ENCODE results near the gene BBS10. TPM values are rescaled to one million over a fixed set of nuclear protein-coding genes. Genes with fewer than 3 reads are reported as not detected.

The BBS10 gene
- total and polyA plus RNA-seq, 2 of the 13 experiments (the other 11 are each of a cell fraction or from before 2014, with no cell fraction given) = 4.9 to 7.4 TPM

DNA sequence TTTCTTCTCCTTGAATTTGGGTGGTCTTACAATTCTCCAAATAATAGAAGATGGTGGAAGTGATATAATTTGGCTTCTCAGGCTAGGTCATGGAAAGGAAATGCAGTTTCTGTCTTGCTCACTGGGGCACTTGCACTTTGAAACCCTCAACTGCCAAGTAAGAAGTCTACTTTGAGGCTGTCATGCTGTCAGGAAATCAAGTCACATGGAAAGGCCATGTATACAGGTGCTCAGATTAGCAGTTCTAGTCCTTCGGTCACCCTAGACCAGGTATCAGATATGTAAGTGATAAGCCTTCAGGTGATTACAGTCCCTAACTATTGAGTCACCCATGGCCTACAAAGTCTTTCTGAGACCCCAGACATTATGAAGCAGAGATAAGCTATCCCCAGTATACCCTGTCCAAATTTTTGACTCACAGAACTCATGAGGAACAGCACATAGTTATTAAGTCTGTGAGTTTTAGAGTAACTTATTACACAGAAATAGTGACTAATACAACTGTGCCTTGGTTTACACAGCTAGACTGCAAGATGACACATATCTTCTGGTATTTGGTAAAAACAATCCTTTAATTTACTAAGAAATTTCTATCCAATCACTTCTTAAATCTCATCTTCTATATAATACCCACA is 26.3 kb upstream of the BBS10 start:
- in situ Hi-C loops (cut with HindIII; ENCODE audit: extremely low pct_ligation_motif_present, low pct_unique_long_range_greater_than_20kb) (no loop called here), intact Hi-C loops (cut with micrococcal nuclease; ENCODE audit: unreplicated experiment) (no loop called here)
- Histone ChIP-seq H3K27me3 (ENCODE audit: control insufficient read depth in 1 of 2, insufficient read depth in 2 of 2, low read length in 2 of 2) (no peaks in the 10 kb centered on the region), H3K9me3 (ENCODE audit: low read length) (no peaks in the 10 kb centered on the region), H3K36me3 (replicated peaks in 1 of 2; ENCODE audit: control insufficient read depth in 1 of 2, insufficient read depth in 2 of 2, low read length in 2 of 2) (peaks cover 1 to 12% of the 10 kb centered on the region in 2 experiments; a peak in 1 of 5 replicates), H3K9ac (ENCODE audit: insufficient read depth, low read depth, low read length) (no peak overlapping the region), H3K27ac (ENCODE audit: extremely low read length, insufficient read depth, low read length) (no peak overlapping the region), H4K20me1 (ENCODE audit: insufficient read depth, low read length) (no peaks in the 10 kb centered on the region), H3K79me2 (ENCODE audit: insufficient read depth, low read length) (no peaks in the 10 kb centered on the region), H3K4me2 (ENCODE audit: low read depth, low read length) (no peak overlapping the region), H3K4me3 (replicated peaks in 1 of 3; ENCODE audit: insufficient read depth in 1 of 3, low read depth in 2 of 3, low read length in 3 of 3) (no peak overlapping the region), H3K4me1 (ENCODE audit: insufficient read depth, low read length) (no peaks in the 10 kb centered on the region), H2AFZ (ENCODE audit: low read length) (no peak overlapping the region)
- ChIA-PET POLR2A (no interaction called here), CTCF (ENCODE audit: low intra/inter-chr PET ratio, low total read pairs) (no interaction called here)
- no peak for DNase-seq (ENCODE audit: low spot score)
- TF ChIP-seq YY1 (IDR thresholded peaks at IDR 0.05; ENCODE audit: insufficient read depth, insufficient replicate concordance, low read depth, low read length) = no peak
- TF ChIP-seq, protein P1, sequence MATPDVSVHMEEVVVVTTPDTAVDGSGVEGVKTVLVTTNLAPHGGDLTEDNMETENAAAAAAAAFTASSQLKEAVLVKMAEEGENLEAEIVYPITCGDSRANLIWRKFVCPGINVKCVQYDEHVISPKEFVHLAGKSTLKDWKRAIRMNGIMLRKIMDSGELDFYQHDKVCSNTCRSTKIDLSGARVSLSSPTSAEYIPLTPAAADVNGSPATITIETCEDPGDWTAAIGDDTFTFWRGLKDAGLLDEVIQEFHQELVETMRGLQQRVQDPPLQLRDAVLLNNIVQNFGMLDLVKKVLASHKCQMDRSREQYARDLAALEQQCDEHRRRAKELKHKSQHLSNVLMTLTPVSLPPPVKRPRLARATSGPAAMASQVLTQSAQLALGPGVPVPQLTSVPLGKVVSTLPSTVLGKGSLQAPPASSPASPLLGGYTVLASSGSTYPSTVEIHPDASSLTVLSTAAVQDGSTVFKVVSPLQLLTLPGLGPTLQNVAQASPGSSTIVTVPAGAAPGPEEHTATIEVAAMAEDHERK (CRISPR knock-in tag; IDR thresholded peaks at IDR 0.05; ENCODE audit: low read depth) = no peak
- TF ChIP-seq, protein P2, sequence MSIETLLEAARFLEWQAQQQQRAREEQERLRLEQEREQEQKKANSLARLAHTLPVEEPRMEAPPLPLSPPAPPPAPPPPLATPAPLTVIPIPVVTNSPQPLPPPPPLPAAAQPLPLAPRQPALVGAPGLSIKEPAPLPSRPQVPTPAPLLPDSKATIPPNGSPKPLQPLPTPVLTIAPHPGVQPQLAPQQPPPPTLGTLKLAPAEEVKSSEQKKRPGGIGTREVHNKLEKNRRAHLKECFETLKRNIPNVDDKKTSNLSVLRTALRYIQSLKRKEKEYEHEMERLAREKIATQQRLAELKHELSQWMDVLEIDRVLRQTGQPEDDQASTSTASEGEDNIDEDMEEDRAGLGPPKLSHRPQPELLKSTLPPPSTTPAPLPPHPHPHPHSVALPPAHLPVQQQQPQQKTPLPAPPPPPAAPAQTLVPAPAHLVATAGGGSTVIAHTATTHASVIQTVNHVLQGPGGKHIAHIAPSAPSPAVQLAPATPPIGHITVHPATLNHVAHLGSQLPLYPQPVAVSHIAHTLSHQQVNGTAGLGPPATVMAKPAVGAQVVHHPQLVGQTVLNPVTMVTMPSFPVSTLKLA (IDR thresholded peaks at IDR 0.05) = 0 out of 2 replicates have a peak, but pooled peaks have one; percentile 9
- 100% methylated on average over 1 of the region's 1 CpG for WGBS (ENCODE audit: low lambda C conversion rate)
- BruUV-seq (replicated peaks) = no TSS peak
- FAIRE-seq = no peak
- ATAC-seq = no peak

DNA sequence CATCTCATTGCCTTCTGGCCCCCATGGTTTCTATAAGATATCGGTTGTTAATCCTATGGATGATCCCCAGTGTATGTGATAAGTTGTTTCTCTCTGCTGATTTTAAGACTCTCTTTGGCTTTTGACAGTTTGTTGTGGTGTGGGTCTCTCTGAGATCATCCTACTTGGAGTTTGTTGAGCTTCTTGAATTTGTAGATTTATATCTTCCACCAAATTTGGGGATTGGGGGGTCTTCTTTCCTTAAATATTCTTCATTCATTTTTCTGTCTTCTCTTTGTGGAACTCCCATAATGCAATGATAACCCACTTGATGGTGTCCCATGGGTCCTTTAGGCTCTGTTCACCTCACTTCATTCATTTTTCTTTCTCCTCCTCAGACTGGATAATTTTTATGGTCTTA is 20.0 kb upstream of the BBS10 start:
- Histone ChIP-seq H3K4me3 (replicated peaks in 1 of 3; ENCODE audit: insufficient read depth in 1 of 3, low read depth in 2 of 3, low read length in 3 of 3) (no peak overlapping the region), H3K27ac (ENCODE audit: extremely low read length, insufficient read depth, low read length) (no peak overlapping the region), H2AFZ (ENCODE audit: low read length) (no peak overlapping the region), H3K9ac (ENCODE audit: insufficient read depth, low read depth, low read length) (no peak overlapping the region), H3K4me1 (ENCODE audit: insufficient read depth, low read length) (no peaks in the 10 kb centered on the region), H3K4me2 (ENCODE audit: low read depth, low read length) (no peak overlapping the region), H3K27me3 (ENCODE audit: control insufficient read depth in 1 of 2, insufficient read depth in 2 of 2, low read length in 2 of 2) (no peaks in the 10 kb centered on the region), H3K9me3 (ENCODE audit: low read length) (no peaks in the 10 kb centered on the region), H3K79me2 (ENCODE audit: insufficient read depth, low read length) (no peaks in the 10 kb centered on the region), H4K20me1 (ENCODE audit: insufficient read depth, low read length) (no peaks in the 10 kb centered on the region), H3K36me3 (replicated peaks in 1 of 2; ENCODE audit: control insufficient read depth in 1 of 2, insufficient read depth in 2 of 2, low read length in 2 of 2) (peaks cover 3 to 17% of the 10 kb centered on the region in 2 experiments; a peak in 3 of 5 replicates)
- DNase-seq (ENCODE audit: low spot score) (no peak), FAIRE-seq (no peak), ATAC-seq (no peak)
- ChIA-PET CTCF (ENCODE audit: low intra/inter-chr PET ratio, low total read pairs) (no interaction called here), POLR2A (interaction anchor here (1.5 kb wide), 1 partner anchor 20 kb away, joined by 4 read pairs; the partner anchor contains the start of gene BBS10)
- in situ Hi-C loops (cut with HindIII; ENCODE audit: extremely low pct_ligation_motif_present, low pct_unique_long_range_greater_than_20kb) (no loop called here), intact Hi-C loops (cut with micrococcal nuclease; ENCODE audit: unreplicated experiment) (no loop called here)
- TF ChIP-seq, protein P3, sequence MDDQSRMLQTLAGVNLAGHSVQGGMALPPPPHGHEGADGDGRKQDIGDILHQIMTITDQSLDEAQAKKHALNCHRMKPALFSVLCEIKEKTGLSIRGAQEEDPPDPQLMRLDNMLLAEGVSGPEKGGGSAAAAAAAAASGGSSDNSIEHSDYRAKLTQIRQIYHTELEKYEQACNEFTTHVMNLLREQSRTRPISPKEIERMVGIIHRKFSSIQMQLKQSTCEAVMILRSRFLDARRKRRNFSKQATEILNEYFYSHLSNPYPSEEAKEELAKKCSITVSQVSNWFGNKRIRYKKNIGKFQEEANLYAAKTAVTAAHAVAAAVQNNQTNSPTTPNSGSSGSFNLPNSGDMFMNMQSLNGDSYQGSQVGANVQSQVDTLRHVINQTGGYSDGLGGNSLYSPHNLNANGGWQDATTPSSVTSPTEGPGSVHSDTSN (CRISPR knock-in tag; IDR thresholded peaks at IDR 0.05; ENCODE audit: borderline replicate concordance) = no peak
- TF ChIP-seq MED13 (CRISPR knock-in tag; IDR thresholded peaks at IDR 0.05) (no peak), MBNL3 (CRISPR knock-in tag; conservative IDR thresholded peaks at IDR 0.05) (no peak), FLYWCH1 (CRISPR knock-in tag; IDR thresholded peaks at IDR 0.05) (no peak), ZNF121 (CRISPR knock-in tag; IDR thresholded peaks at IDR 0.05) (no peak), ZNF709 (CRISPR knock-in tag; IDR thresholded peaks at IDR 0.05) (no peak), ZNF589 (CRISPR knock-in tag; conservative IDR thresholded peaks at IDR 0.05) (no peak), NCOA5 (CRISPR knock-in tag; IDR thresholded peaks at IDR 0.05) (no peak)
- BruUV-seq (replicated peaks) = no TSS peak
- WGBS (ENCODE audit: low lambda C conversion rate) = 100% methylated on average over 1 of the region's 1 CpG

Measured in HepG2 (cell line).